G401.6 (cell line): ENCODE results near the gene WDSUB1.

Experiments used
- FAIRE-seq: peaks from 2 replicates; lab custom pipeline; 2012; peaks lifted over from hg19 to GRCh38; lab: Jason Lieb, UNC

The WDSUB1 gene

GRCh38 chr2:159285929-159286708, at the start of gene WDSUB1:
Gene WDSUB1, minus strand, starts transcription at chr2:159286703. Its CDS starts 3,634 bp downstream, at chr2:159283069.
- no peak for FAIRE-seq

GRCh38 chr2:159326569-159327255, 40.2 kb upstream of the WDSUB1 start:
- no peak for FAIRE-seq

GRCh38 chr2:159322419-159322818, 35.9 kb upstream of the WDSUB1 start:
- no peak for FAIRE-seq

GRCh38 chr2:159317392-159318088, 31.0 kb upstream of the WDSUB1 start:
- FAIRE-seq: no peak

- FAIRE-seq: peak; percentile 50
Measured at GRCh38 chr2:159307942-159308341, 21.4 kb upstream of the WDSUB1 start.

GRCh38 chr2:159300586-159300985, 14.1 kb upstream of the WDSUB1 start:
- no peak for FAIRE-seq

GRCh38 chr2:159298967-159299366, 12.5 kb upstream of the WDSUB1 start:
- FAIRE-seq: no peak

GRCh38 chr2:159297042-159297707, 10.7 kb upstream of the WDSUB1 start:
- FAIRE-seq: no peak

GRCh38 chr2:159292157-159292556, 5.7 kb upstream of the WDSUB1 start:
- FAIRE-seq: no peak

GRCh38 chr2:159290289-159290907, 3.9 kb upstream of the WDSUB1 start:
- no peak for FAIRE-seq

GRCh38 chr2:159287733-159288132, 1.2 kb upstream of the WDSUB1 start:
- no peak for FAIRE-seq

GRCh38 chr2:159286709-159287441, 372 bp upstream of the WDSUB1 start:
- peak; percentile 84 for FAIRE-seq

- no peak for FAIRE-seq
Measured at GRCh38 chr2:159285433-159285832, 1.1 kb downstream of the WDSUB1 start.

GRCh38 chr2:159283529-159283928, 3.0 kb downstream of the WDSUB1 start:
- FAIRE-seq: no peak

GRCh38 chr2:159281002-159281401, 5.5 kb downstream of the WDSUB1 start:
- no peak for FAIRE-seq

GRCh38 chr2:159279700-159280099, 6.8 kb downstream of the WDSUB1 start:
- FAIRE-seq: no peak

- no peak for FAIRE-seq
Measured at GRCh38 chr2:159275111-159275510, 11.4 kb downstream of the WDSUB1 start.

GRCh38 chr2:159272156-159272555, 14.3 kb downstream of the WDSUB1 start:
- no peak for FAIRE-seq

- no peak for FAIRE-seq
Measured at GRCh38 chr2:159270744-159271379, 15.6 kb downstream of the WDSUB1 start.

- no peak for FAIRE-seq
Measured at GRCh38 chr2:159267921-159268320, 18.6 kb downstream of the WDSUB1 start.

- no peak for FAIRE-seq
Measured at GRCh38 chr2:159266554-159266953, 19.9 kb downstream of the WDSUB1 start.
